OCI-LY7 (cell line): ENCODE data around the gene PARD6G.

Source experiments
- EZH2phosphoT487 ChIP-seq: fragments of 200-600 bp; sonication (generic); IDR thresholded peaks from 2 replicates; pipeline ENCODE4 v1.6.1; 2018; ENCODE audit warnings: low read depth, borderline replicate concordance, mild to moderate bottlenecking, mixed run types, antibody characterized with exemption, low read length, moderate library complexity, mixed read lengths
- TF ChIP-seq, protein P1 (sequence below): fragments of 200-600 bp; sonication (generic); conservative IDR thresholded peaks from 2 replicates; pipeline ENCODE4 v1.5.1; 2014; ENCODE audit warnings: mild to moderate bottlenecking, antibody characterized with exemption, low read length, moderate library complexity, mixed read lengths

DNA sequence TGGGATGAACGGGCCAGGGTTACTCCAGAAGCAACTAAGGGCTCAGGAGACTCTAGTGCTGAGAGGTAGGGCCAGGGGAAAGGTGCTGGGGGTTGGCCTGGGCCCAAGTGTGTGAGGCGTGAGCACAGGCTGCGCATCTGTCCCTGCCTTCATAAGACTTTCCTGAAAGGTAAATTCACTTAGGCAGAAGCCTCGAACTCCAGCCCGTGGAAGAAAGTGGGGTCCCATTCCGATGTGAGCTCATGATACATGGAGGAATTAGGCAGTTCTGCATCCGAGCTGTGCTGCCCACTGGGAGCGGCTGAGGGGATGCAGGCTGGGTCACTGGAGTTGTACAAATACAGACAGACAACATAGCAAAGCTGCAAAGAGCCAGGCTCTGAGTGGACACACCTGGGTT, 16.2 kb downstream of the PARD6G start:
- no peak for TF ChIP-seq EZH2phosphoT487
- TF ChIP-seq, protein P1, sequence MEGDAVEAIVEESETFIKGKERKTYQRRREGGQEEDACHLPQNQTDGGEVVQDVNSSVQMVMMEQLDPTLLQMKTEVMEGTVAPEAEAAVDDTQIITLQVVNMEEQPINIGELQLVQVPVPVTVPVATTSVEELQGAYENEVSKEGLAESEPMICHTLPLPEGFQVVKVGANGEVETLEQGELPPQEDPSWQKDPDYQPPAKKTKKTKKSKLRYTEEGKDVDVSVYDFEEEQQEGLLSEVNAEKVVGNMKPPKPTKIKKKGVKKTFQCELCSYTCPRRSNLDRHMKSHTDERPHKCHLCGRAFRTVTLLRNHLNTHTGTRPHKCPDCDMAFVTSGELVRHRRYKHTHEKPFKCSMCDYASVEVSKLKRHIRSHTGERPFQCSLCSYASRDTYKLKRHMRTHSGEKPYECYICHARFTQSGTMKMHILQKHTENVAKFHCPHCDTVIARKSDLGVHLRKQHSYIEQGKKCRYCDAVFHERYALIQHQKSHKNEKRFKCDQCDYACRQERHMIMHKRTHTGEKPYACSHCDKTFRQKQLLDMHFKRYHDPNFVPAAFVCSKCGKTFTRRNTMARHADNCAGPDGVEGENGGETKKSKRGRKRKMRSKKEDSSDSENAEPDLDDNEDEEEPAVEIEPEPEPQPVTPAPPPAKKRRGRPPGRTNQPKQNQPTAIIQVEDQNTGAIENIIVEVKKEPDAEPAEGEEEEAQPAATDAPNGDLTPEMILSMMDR, result no peak
